Measurements from ENCODE around the gene TMEM108. TPM values are rescaled to one million over a fixed set of nuclear protein-coding genes. Genes with fewer than 3 reads are reported as not detected.

The TMEM108 gene
- total and polyA plus RNA-seq, 10 of the 15 experiments (the other 5 are each of a cell fraction or from before 2014, with no cell fraction given): 0.02 to 0.58 (median 0.12) TPM; not detected in 5

GRCh38 chr3:133282236-133282635 is 244.0 kb downstream of the TMEM108 start (continued):
- no peak for TF ChIP-seq ETV6 (conservative IDR thresholded peaks at IDR 0.05 in 1 of 2, IDR thresholded peaks at IDR 0.05 in 1 of 2; ENCODE audit: borderline replicate concordance in 1 of 2, low read depth in 1 of 2)
- TF ChIP-seq ZNF622 (IDR thresholded peaks at IDR 0.05): no peak
- TF ChIP-seq ESRRA (IDR thresholded peaks at IDR 0.05; ENCODE audit: low read length): no peak
- TF ChIP-seq ATF2 (IDR thresholded peaks at IDR 0.05; ENCODE audit: low read length): no peak

DNA sequence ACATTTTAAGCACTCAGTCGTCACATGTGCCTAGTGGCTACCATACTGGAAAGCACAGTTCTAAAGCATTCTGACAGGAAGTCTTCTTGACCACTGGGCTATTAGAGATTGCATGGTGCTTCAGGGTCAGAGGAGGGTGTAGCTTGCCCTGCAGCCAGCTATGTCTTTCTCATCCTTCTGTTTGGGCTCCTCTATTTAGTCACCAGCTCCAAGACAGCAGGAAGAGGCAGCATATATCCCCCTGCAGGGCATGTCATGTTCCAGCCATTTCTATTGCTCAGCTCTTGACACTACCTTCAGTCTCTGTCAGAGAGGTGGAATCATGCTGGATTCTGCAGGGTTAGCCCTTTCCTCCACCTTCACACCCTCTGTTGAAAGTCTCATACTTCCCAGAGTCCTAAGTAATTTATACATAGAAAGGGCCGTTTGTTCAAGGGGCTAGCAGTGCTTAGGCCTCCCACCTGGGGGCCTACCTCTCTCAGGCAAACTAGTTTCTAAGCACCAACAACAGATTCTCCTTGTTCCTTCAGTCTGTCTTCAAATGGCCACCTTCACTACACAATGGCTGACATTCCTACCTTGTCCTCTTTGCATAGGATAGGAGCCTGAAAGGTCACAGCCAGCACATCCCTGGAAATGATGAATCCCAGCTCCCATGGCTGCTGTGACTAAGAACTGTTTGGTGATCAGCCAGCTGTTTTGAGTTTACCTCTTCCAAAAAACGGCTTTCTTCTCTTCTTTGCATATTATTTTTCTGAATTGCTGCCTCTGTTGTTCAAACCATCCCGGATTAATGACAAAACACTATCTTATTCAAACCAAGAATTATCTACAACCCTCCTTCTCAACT is 246.0 kb downstream of the TMEM108 start:
- ChIA-PET CTCF (interaction anchor here (0.6 to 0.8 kb wide), 2 partner anchors 14 to 87 kb away, joined by 3 read pairs; no protein-coding TSS in a partner anchor), RAD21 (ENCODE audit: unreplicated experiment) (no interaction called here), SMC1A (ENCODE audit: uncharacterized antibody, unreplicated experiment) (interaction anchor here (1.2 kb wide), 1 partner anchor 13 kb away, joined by 4 read pairs; no protein-coding TSS in a partner anchor), POLR2A (no interaction called here)
- intact Hi-C loops (cut with micrococcal nuclease; ENCODE audit: unreplicated experiment): no loop called here
- Histone ChIP-seq H3K36me3 (ENCODE audit: control insufficient read depth in 2 of 2, insufficient read depth in 2 of 2, low read length in 1 of 2) (no peaks in the 10 kb centered on the region), H2AFZ (ENCODE audit: control insufficient read depth, low read depth, low read length) (no peak overlapping the region), H4K20me1 (ENCODE audit: control insufficient read depth, insufficient read depth) (no peaks in the 10 kb centered on the region), H3K27ac (ENCODE audit: control insufficient read depth, insufficient read depth) (no peak overlapping the region), H3K27me3 (replicated peaks in 1 of 2; ENCODE audit: control insufficient read depth in 2 of 2, insufficient read depth in 2 of 2, low read length in 1 of 2) (peaks cover 0 to 4% of the 10 kb centered on the region in 2 experiments; a peak in 1 of 4 replicates), H3K9ac (ENCODE audit: control insufficient read depth, insufficient read depth, low read length) (no peak overlapping the region), H3K79me2 (ENCODE audit: control insufficient read depth, insufficient read depth, low read length) (no peaks in the 10 kb centered on the region), H3K4me1 (ENCODE audit: control insufficient read depth, insufficient read depth, low read length) (no peaks in the 10 kb centered on the region), H3K4me3 (no peak overlapping the region), H3K9me3 (replicated peaks; ENCODE audit: control insufficient read depth, insufficient read depth, low read length) (no peaks in the 10 kb centered on the region), H3K4me2 (ENCODE audit: control insufficient read depth, insufficient read depth) (no peak overlapping the region)
- no peak for DNase-seq (ENCODE audit: low read depth, low spot score)
- FAIRE-seq: peak; percentile 35
- no peak for ATAC-seq
- in situ Hi-C loops (cut with MboI): no loop called here
- no TSS peak for BruUV-seq (replicated peaks)
- WGBS (ENCODE audit: insufficient coverage, insufficient replicate concordance, low lambda C conversion rate, missing lambda C conversion rate): 0% methylated on average over 4 of the region's 4 CpGs
- TF ChIP-seq NRF1 (conservative IDR thresholded peaks at IDR 0.05; ENCODE audit: low read depth, low read length) (no peak), NFYB (IDR thresholded peaks at IDR 0.05; ENCODE audit: insufficient read depth, low read depth, low read length) (no peak), IRF3 (IDR thresholded peaks at IDR 0.05) (no peak), MYC (IDR thresholded peaks at IDR 0.05; ENCODE audit: insufficient read depth, insufficient read length, insufficient replicate concordance, low read length, severe bottlenecking) (no peak), FOS (IDR thresholded peaks at IDR 0.05; ENCODE audit: borderline replicate concordance, extremely low read depth, insufficient read length) (no peak), SUPT20H (IDR thresholded peaks at IDR 0.05; ENCODE audit: borderline replicate concordance, control insufficient read depth, low read depth, low read length) (no peak), ZSCAN29 (IDR thresholded peaks at IDR 0.05) (no peak), BHLHE40 (IDR thresholded peaks at IDR 0.05; ENCODE audit: borderline replicate concordance in 1 of 2, low read depth in 2 of 2, low read length in 1 of 2) (no peak), STAT1 (conservative IDR thresholded peaks at IDR 0.05) (no peak)
- TF ChIP-seq, protein P1, sequence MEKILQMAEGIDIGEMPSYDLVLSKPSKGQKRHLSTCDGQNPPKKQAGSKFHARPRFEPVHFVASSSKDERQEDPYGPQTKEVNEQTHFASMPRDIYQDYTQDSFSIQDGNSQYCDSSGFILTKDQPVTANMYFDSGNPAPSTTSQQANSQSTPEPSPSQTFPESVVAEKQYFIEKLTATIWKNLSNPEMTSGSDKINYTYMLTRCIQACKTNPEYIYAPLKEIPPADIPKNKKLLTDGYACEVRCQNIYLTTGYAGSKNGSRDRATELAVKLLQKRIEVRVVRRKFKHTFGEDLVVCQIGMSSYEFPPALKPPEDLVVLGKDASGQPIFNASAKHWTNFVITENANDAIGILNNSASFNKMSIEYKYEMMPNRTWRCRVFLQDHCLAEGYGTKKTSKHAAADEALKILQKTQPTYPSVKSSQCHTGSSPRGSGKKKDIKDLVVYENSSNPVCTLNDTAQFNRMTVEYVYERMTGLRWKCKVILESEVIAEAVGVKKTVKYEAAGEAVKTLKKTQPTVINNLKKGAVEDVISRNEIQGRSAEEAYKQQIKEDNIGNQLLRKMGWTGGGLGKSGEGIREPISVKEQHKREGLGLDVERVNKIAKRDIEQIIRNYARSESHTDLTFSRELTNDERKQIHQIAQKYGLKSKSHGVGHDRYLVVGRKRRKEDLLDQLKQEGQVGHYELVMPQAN (conservative IDR thresholded peaks at IDR 0.05): no peak

Data from GM12878 (cell line).